Right cardiac atrium (tissue), 5 donors: Measurements from ENCODE around the gene SLC12A7. TPM values are rescaled to one million over a fixed set of nuclear protein-coding genes. Genes with fewer than 3 reads are reported as not detected.
A peak's percentile ranks its signal among the peaks of the same experiment; 100 is the strongest.
"Not testable (repeated sequence)": the region's sequence is repeated elsewhere in the genome, so short reads cannot be mapped to it uniquely, and the experiment has no call there.

Source experiments
- ATAC-seq, 2 donors: fragments of 200-7000 bp; cut with Tn5 transposase; one replicate each; pipeline versions ENCODE4 v1.8.0 to v1.9.1; 2020; ENCODE audit warnings: moderate library complexity in 2 of 2, mild to moderate bottlenecking in 1 of 2
- DNase-seq, 3 donors: peaks; one replicate each; pipeline ENCODE4 v3.0.0-alpha.2; 2020
- H3K27ac ChIP-seq: one replicate; pipeline ENCODE4 v1.5.1; 2013; ENCODE audit warnings: mild to moderate bottlenecking, low read length, control low read depth, moderate library complexity
- H3K27me3 ChIP-seq: one replicate; pipeline ENCODE4 v1.6.1; 2013; ENCODE audit not compliant: control insufficient read depth, insufficient read depth
- H3K4me1 ChIP-seq: one replicate; pipeline ENCODE4 v1.6.1; 2013; ENCODE audit warnings: low read length; ENCODE audit not compliant: control insufficient read depth, insufficient read depth
- H3K4me3 ChIP-seq: one replicate; pipeline ENCODE4 v1.5.1; 2013; ENCODE audit warnings: low read length, control low read depth
- H3K9me3 ChIP-seq: one replicate; pipeline ENCODE4 v1.6.1; 2013; ENCODE audit warnings: low read length; ENCODE audit not compliant: control insufficient read depth
- WGBS: extraction: QIAGEN DNeasy Blood & Tissue Kit; methylation state at CpG from one replicate; pipeline ENCODE4 v1.1.7; 2013; 5-methylcytosine and 5-hydroxymethylcytosine counted together
- intact Hi-C, 4 donors: fragments of 100-400 bp; cut with DNase I; formaldehyde crosslinking; loops; one replicate each; pipeline versions ENCODE4 v1.11.0 to v1.14.0; 2022 to 2023
- polyA plus RNA-seq: library from polyadenylated mRNA; stranded (reverse); fragments of 200-250 nt; gene quantifications from one replicate; pipeline ENCODE4 v1.2.3, GENCODE V29; 2013
- total RNA-seq, 4 donors: library from RNA; stranded (reverse); fragmentation: NEBNext Ultra II Directional; extraction: Animal tissue kit (Norgen Biotek cat#: 25700); gene quantifications; one replicate each; pipeline ENCODE4 v1.2.1, GENCODE V29; 2021
- donor health status: healthy with polysubstance abuse.
- donor health status: DM: no; HTN: yes; CAD: no.
- donor health status: DM: no; HTN: no; CAD: no.
- donor health status: DM: no; HTN: yes; CAD: no; lungs with severe emphysema.
- donor health status: DM: yes; HTN: yes; CAD: no.

Gene SLC12A7
- total and polyA plus RNA-seq, 5 donors, result 28.5 to 80.5 (median 58.5) TPM

DNA sequence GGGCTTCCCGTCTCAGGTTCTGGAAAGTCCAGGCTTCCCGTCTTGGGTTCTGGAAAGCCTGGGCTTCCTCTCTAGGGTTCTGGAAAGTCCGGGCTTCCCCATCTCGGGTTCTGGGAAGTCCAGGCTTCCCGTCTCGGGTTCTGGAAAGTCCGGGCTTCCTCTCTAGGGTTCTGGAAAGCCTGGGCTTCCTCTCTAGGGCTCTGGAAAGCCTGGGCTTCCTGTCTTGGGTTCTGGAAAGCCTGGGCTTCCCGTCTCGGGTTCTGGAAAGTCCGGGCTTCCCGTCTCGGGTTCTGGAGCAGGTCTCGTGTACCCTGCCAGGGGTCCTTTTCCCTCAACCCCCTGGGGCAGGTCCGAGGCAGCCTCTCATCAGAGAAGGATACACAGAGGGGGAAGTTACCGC, 28.8 kb downstream of the SLC12A7 start:
- H3K4me1 ChIP-seq, H3K9me3 ChIP-seq, ATAC-seq, H3K4me3 ChIP-seq, DNase-seq, H3K27ac ChIP-seq, H3K27me3 ChIP-seq, intact Hi-C loops: not testable (repeated sequence)
- 75% methylated on average over 15 of the region's 15 CpGs for WGBS

DNA sequence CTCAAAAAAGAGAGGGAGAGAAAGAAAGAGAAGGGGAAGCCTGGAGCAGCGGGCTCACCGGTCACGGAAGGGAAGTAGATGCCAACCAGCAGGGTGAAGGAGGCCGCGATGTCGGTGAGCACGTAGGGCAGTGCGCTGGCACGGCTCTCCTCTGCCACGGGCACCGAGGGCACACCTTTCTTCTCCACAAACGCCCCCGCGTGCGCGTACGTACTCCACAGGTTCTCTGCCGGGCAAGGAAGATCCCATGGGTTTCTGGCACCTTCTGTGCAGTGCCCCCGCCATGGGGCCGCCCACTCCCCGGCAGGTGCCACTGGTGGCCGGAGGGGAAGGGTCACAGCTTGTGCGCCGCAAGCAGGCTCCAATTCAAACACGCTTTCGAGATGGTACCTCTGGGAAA, 30.3 kb downstream of the SLC12A7 start:
- Histone ChIP-seq H3K4me1 (no peaks in the 10 kb centered on the region), H3K27me3 (no peaks in the 10 kb centered on the region), H3K27ac (no peak overlapping the region), H3K4me3 (no peak overlapping the region), H3K9me3 (no peaks in the 10 kb centered on the region)
- DNase-seq, result no peak
- no peak for ATAC-seq
- intact Hi-C loops, result no loop called here
- WGBS, result 91% methylated on average over 26 of the region's 26 CpGs

DNA sequence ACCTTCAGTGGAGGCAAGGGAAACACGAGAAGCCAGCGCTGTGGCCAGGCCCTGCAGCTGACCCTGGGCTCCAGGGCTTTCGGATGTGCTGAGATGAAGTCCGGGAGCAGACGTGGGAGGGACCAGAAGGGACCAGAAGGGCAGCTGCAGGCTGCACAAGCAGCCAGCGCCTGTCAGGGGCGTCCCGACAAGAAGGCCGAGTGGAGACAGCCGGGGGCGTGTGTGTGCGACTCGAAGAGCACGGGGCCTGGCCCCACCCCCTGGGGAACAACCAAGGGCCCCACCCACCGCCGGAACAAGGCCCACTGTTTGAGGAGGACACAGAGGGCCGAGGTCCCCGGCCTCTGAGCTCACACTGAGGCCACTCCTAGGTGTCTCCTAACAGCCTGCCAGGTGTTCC, 31.4 kb downstream of the SLC12A7 start:
- Histone ChIP-seq H3K9me3 (no peaks in the 10 kb centered on the region), H3K27ac (no peak overlapping the region), H3K4me1 (no peaks in the 10 kb centered on the region), H3K4me3 (no peak overlapping the region), H3K27me3 (no peaks in the 10 kb centered on the region)
- ATAC-seq (peak; percentile 36 to 47), DNase-seq (peak; percentile 66 to 85 (median 85))
- intact Hi-C loops, result no loop called here
- 49% methylated on average over 18 of the region's 18 CpGs for WGBS

DNA sequence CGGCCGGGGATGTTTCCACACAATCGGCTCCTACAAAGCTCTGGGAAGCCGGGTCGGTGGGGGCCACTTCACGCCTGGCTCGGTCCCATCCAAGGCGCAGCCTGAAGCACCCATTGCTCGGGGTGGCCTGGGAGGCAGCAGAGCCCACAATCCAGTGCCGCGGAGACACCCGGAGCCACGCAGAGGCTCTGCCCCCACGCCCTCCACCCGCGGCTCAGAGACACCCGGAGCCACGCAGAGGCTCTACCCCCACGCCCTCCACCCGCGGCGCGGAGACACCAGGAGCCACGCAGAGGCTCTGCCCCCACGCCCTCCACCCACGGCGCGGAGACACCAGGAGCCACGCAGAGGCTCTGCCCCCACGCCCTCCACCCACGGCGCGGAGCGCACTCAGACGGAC, 31.9 kb downstream of the SLC12A7 start:
- H3K27me3 ChIP-seq, result no peaks in the 10 kb centered on the region
- intact Hi-C loops, result no loop called here
- no peak overlapping the region for H3K27ac ChIP-seq
- WGBS, result 89% methylated on average over 29 of the region's 35 CpGs
- ATAC-seq (no peak), DNase-seq (no peak)
- H3K9me3 ChIP-seq, result no peaks in the 10 kb centered on the region
- no peaks in the 10 kb centered on the region for H3K4me1 ChIP-seq
- no peak overlapping the region for H3K4me3 ChIP-seq

DNA sequence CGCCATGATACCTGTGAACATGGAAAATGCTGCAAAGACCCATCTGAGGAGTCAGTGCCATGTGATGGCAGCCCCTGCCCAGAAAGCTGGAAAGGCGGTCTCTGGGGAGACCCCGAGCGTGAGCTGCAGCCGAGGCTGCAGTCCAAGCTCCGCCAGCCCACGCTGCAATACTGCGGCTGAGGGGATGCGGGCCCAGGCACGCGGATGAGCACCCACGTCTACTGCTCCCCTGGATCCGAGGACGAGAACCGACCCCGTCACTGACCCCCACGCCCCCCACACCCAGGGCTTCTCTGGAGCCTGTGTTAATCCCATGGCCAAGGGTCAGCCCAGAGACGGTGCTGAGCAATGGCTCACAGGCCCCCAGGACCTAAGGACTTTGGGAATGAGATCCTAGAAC, 32.4 kb downstream of the SLC12A7 start:
- Histone ChIP-seq H3K27me3 (no peaks in the 10 kb centered on the region), H3K27ac (no peak overlapping the region), H3K9me3 (no peaks in the 10 kb centered on the region), H3K4me1 (no peaks in the 10 kb centered on the region), H3K4me3 (no peak overlapping the region)
- DNase-seq, result no peak
- intact Hi-C loops, result no loop called here
- WGBS, result 96% methylated on average over 18 of the region's 18 CpGs
- ATAC-seq, result no peak

DNA sequence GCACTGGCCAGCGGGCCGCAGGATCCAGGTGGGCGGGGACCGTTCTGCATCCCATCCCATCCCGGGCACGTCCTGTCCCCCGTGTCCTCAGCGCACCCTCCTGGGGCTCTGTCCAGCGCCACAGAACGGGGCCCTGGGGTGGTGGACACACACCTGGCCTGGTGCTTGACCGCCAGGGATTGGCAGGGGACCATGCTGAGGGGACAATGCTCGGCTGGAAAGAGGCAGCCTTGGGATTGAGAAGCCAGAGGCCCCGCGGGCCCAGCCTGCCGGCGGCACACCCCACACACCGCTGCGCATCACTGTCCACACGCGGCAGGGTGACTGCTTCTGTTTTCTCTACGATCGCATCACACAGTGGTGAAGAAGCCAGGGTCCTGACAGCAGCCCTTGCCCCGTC, 33.0 kb downstream of the SLC12A7 start:
- Histone ChIP-seq H3K27me3 (no peaks in the 10 kb centered on the region), H3K4me1 (no peaks in the 10 kb centered on the region), H3K9me3 (no peaks in the 10 kb centered on the region), H3K27ac (no peak overlapping the region), H3K4me3 (no peak overlapping the region)
- ATAC-seq (no peak), DNase-seq (no peak)
- intact Hi-C loops, result no loop called here
- 94% methylated on average over 23 of the region's 23 CpGs for WGBS

DNA sequence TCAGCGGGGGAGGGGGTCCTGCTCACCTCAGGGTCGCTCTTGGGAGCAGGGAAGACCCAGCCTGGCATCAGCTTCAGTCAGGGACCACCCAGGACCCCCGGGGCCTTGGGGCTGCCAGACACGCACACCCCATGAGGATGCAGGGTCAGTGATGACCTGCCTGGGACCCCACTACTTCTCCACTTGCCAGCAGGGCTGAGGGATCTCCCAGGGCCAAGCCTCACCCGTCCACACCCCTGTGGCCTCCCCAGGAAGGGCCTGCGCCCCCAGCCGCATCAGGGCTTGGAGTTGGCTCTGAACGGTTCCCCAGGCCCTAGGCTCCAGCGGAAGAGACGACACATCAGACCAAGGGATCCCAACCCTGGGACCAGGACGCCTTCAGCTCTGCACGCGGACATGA, 33.7 kb downstream of the SLC12A7 start:
- intact Hi-C loops, result no loop called here

DNA sequence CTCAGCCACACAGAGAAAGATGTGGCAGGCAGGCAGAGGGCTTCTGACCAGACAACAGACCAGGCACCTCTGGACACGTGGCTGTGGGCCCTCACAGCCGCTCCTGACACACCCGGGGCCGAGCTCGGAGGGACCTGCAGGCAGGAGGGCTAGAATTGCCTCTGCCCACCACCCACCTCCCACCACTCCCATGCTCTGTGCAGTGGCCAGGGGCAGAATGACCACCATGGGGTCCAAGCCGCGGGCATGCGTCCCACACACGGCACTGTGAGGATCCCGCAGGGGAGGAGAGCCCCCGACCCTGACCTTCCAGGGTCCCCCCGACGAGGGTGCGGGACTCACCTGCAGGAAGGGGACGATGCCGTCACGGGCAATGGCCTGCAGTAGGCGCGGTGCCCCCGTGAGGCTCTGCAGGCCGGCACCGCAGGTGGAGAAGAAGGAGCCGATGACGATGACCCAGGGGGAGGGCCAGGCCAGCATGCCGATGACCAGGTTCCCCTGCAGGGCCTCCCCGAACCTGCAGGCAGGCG, 34.3 kb downstream of the SLC12A7 start:
- ATAC-seq (no peak), DNase-seq (no peak)
- intact Hi-C loops, result no loop called here
- Histone ChIP-seq H3K27ac (no peak overlapping the region), H3K4me3 (no peak overlapping the region), H3K4me1 (no peaks in the 10 kb centered on the region), H3K9me3 (no peaks in the 10 kb centered on the region), H3K27me3 (no peaks in the 10 kb centered on the region)
- WGBS, result 95% methylated on average over 27 of the region's 27 CpGs

More for the DNA sequence above, 33.7 kb downstream of the SLC12A7 start:
- 94% methylated on average over 13 of the region's 13 CpGs for WGBS
- ATAC-seq (no peak), DNase-seq (no peak)
- Histone ChIP-seq H3K27ac (no peak overlapping the region), H3K4me3 (no peak overlapping the region), H3K27me3 (no peaks in the 10 kb centered on the region), H3K4me1 (no peaks in the 10 kb centered on the region), H3K9me3 (no peaks in the 10 kb centered on the region)

DNA sequence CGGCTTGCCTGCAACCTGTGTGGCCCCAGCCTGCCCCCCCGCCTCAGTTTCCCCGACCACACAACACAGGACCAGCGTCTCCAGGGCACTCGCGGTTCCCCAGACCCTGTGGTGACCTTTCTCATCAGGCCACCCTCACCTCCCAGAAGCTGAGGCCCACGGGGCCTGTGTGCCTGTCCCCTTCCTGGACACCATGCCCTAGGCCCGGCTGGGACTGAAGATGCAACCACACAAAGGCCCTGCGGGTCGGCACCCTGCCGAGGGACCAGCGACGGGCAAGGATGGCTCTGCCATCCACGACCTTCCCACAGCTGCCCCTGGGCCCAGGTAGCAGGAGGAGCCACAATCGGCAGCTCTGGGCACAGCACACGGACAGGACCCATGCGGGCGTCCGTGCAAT, 34.8 kb downstream of the SLC12A7 start:
- Histone ChIP-seq H3K9me3 (no peaks in the 10 kb centered on the region), H3K4me3 (no peak overlapping the region), H3K27me3 (no peaks in the 10 kb centered on the region), H3K4me1 (no peaks in the 10 kb centered on the region), H3K27ac (no peak overlapping the region)
- ATAC-seq (no peak), DNase-seq (no peak)
- intact Hi-C loops, result no loop called here
- 93% methylated on average over 19 of the region's 19 CpGs for WGBS

DNA sequence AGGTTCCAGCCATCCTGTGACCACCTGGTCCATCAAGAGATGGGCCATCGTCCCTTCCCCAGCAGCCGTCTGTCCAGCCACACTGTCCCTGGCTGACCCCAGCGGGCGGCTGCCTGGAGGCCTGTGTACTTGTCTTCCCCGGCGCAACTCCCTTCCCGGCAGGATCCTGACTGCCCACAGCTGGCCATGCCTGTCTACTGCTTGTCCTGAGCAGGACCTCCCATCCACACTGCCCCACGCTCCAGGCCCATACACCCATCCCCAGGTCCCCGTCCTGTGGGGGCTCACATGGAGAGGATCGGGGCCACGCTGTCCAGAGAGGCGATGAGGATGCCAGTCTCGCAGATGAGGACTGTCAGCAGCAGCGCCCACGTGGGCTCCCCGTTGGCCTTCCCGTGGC, 35.5 kb downstream of the SLC12A7 start:
- no peak overlapping the region for H3K4me3 ChIP-seq
- no peaks in the 10 kb centered on the region for H3K4me1 ChIP-seq
- intact Hi-C loops, result no loop called here
- 90% methylated on average over 17 of the region's 17 CpGs for WGBS
- H3K27me3 ChIP-seq, result no peaks in the 10 kb centered on the region
- no peak overlapping the region for H3K27ac ChIP-seq
- DNase-seq (no peak), ATAC-seq (no peak)
- no peaks in the 10 kb centered on the region for H3K9me3 ChIP-seq

DNA sequence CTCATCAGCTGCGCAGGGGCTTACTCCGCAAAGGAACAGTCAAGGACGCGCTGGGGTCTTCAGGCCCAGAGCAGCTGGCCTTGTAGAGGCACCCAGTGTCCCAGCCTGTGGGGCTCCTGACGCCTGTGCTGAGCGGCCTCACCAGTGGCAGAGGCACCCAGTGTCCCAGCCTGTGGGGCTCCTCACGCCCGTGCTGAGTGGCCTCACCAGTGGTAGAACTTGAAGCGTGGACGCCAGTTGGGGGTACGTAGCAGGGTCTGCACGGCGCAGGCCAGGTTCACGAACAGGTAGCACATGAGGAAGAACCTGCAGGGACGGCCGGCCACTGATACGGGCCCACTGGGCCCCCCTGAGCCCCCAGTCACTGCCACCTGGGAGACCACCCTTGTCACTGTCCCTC, 35.9 kb downstream of the SLC12A7 start:
- Histone ChIP-seq H3K9me3 (no peaks in the 10 kb centered on the region), H3K27ac (no peak overlapping the region), H3K27me3 (no peaks in the 10 kb centered on the region), H3K4me1 (no peaks in the 10 kb centered on the region), H3K4me3 (no peak overlapping the region)
- intact Hi-C loops, result no loop called here
- 94% methylated on average over 17 of the region's 17 CpGs for WGBS
- DNase-seq, result no peak
- ATAC-seq, result no peak

DNA sequence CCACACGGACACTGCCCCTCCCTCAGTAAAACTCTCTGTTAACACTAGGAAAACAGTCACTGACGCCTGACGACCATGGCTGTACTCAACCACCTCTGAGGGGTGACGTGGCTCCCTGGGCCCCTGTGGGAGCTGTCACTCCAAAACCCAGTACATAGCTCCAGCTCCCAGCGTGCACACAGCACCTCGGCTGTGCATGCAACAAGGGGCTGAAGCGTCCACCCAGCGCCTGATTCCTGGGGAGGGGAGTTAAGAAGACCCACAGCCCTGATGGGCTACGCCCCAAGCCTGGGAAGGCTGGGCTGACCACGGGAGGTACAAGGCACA, 36.3 kb downstream of the SLC12A7 start:
- H3K27ac ChIP-seq, result no peak overlapping the region
- H3K27me3 ChIP-seq, result no peaks in the 10 kb centered on the region
- H3K9me3 ChIP-seq, result no peaks in the 10 kb centered on the region
- intact Hi-C loops, result no loop called here
- no peak overlapping the region for H3K4me3 ChIP-seq
- DNase-seq (no peak), ATAC-seq (no peak)
- H3K4me1 ChIP-seq, result no peaks in the 10 kb centered on the region
- WGBS, result 86% methylated on average over 10 of the region's 10 CpGs
